ENCODE data around the gene TRIM47.
"Not testable (repeated sequence)": the region's sequence is repeated elsewhere in the genome, so short reads cannot be mapped to it uniquely, and the experiment has no call there.

GRCh38 chr17:75865404-75866188 is 12.8 kb downstream of the TRIM47 start:
- TF ChIP-seq, protein P1, sequence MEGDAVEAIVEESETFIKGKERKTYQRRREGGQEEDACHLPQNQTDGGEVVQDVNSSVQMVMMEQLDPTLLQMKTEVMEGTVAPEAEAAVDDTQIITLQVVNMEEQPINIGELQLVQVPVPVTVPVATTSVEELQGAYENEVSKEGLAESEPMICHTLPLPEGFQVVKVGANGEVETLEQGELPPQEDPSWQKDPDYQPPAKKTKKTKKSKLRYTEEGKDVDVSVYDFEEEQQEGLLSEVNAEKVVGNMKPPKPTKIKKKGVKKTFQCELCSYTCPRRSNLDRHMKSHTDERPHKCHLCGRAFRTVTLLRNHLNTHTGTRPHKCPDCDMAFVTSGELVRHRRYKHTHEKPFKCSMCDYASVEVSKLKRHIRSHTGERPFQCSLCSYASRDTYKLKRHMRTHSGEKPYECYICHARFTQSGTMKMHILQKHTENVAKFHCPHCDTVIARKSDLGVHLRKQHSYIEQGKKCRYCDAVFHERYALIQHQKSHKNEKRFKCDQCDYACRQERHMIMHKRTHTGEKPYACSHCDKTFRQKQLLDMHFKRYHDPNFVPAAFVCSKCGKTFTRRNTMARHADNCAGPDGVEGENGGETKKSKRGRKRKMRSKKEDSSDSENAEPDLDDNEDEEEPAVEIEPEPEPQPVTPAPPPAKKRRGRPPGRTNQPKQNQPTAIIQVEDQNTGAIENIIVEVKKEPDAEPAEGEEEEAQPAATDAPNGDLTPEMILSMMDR (IDR thresholded peaks at IDR 0.05; ENCODE audit: low read depth, low read length): not testable (repeated sequence)
- not testable (repeated sequence) for TF ChIP-seq POLR2A (IDR thresholded peaks at IDR 0.05; ENCODE audit: extremely low read depth, insufficient read length)

Data from NB4 (cell line).